HL-60 (cell line): ENCODE results near the gene FCHSD2.

Experiments used
- POLR2AphosphoS5 ChIP-seq: IDR thresholded peaks from 2 replicates; pipeline ENCODE4 v1.6.1; 2012; ENCODE audit warnings: low read depth
- SPI1 ChIP-seq: IDR thresholded peaks from 2 replicates; pipeline ENCODE4 v1.6.1; 2012; ENCODE audit warnings: low read depth, mild to moderate bottlenecking, borderline replicate concordance
- TF ChIP-seq, protein P1 (sequence below): IDR thresholded peaks from one replicate; pipeline ENCODE4 v1.5.1; 2011; ENCODE audit warnings: low read length, control low read depth, inconsistent platforms; ENCODE audit not compliant: insufficient read depth
- TF ChIP-seq, protein P2 (sequence below): IDR thresholded peaks from 2 replicates; pipeline ENCODE4 v1.6.1; 2012; ENCODE audit warnings: low read depth; ENCODE audit not compliant: insufficient replicate concordance

DNA sequence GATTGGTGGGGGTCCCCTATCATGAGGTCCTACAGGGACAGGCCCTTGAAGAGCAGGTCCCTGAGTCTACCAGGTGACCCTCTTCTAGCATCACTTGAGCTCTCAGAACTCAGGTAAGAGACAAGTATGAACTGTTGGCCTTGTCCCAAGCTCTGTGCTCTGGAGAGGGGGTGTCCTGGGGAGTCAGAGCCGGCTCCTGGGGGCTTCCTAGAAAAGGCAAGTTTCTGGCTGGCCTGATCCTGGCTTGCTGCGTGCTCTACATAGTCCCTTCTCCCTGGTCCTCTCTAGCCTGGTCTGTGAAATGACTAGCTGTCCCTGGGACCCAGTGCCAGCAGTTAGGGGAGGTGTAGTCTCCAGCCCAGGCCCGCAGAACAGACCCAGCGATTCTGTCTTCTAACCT, 316.5 kb downstream of the FCHSD2 start:
- TF ChIP-seq, protein P1, sequence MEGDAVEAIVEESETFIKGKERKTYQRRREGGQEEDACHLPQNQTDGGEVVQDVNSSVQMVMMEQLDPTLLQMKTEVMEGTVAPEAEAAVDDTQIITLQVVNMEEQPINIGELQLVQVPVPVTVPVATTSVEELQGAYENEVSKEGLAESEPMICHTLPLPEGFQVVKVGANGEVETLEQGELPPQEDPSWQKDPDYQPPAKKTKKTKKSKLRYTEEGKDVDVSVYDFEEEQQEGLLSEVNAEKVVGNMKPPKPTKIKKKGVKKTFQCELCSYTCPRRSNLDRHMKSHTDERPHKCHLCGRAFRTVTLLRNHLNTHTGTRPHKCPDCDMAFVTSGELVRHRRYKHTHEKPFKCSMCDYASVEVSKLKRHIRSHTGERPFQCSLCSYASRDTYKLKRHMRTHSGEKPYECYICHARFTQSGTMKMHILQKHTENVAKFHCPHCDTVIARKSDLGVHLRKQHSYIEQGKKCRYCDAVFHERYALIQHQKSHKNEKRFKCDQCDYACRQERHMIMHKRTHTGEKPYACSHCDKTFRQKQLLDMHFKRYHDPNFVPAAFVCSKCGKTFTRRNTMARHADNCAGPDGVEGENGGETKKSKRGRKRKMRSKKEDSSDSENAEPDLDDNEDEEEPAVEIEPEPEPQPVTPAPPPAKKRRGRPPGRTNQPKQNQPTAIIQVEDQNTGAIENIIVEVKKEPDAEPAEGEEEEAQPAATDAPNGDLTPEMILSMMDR = no peak
- TF ChIP-seq, protein P2, sequence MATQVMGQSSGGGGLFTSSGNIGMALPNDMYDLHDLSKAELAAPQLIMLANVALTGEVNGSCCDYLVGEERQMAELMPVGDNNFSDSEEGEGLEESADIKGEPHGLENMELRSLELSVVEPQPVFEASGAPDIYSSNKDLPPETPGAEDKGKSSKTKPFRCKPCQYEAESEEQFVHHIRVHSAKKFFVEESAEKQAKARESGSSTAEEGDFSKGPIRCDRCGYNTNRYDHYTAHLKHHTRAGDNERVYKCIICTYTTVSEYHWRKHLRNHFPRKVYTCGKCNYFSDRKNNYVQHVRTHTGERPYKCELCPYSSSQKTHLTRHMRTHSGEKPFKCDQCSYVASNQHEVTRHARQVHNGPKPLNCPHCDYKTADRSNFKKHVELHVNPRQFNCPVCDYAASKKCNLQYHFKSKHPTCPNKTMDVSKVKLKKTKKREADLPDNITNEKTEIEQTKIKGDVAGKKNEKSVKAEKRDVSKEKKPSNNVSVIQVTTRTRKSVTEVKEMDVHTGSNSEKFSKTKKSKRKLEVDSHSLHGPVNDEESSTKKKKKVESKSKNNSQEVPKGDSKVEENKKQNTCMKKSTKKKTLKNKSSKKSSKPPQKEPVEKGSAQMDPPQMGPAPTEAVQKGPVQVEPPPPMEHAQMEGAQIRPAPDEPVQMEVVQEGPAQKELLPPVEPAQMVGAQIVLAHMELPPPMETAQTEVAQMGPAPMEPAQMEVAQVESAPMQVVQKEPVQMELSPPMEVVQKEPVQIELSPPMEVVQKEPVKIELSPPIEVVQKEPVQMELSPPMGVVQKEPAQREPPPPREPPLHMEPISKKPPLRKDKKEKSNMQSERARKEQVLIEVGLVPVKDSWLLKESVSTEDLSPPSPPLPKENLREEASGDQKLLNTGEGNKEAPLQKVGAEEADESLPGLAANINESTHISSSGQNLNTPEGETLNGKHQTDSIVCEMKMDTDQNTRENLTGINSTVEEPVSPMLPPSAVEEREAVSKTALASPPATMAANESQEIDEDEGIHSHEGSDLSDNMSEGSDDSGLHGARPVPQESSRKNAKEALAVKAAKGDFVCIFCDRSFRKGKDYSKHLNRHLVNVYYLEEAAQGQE = no peak
- TF ChIP-seq POLR2AphosphoS5 = no peak
- no peak for TF ChIP-seq SPI1
